B cell (primary cell): Measurements from ENCODE around the gene PSMD12.

Experiments used
- EZH2 ChIP-seq: IDR thresholded peaks from 2 replicates; pipeline ENCODE4 v1.6.1; 2012; ENCODE audit warnings: borderline replicate concordance, low read depth, mild to moderate bottlenecking, moderate library complexity, low read length; ENCODE audit not compliant: insufficient read depth, poor library complexity, severe bottlenecking
- TF ChIP-seq, protein P1 (sequence below): fragments of 200-600 bp; IDR thresholded peaks from one replicate; pipeline ENCODE4 v1.8.0; 2022; ENCODE audit warnings: antibody characterized with exemption, mild to moderate bottlenecking

DNA sequence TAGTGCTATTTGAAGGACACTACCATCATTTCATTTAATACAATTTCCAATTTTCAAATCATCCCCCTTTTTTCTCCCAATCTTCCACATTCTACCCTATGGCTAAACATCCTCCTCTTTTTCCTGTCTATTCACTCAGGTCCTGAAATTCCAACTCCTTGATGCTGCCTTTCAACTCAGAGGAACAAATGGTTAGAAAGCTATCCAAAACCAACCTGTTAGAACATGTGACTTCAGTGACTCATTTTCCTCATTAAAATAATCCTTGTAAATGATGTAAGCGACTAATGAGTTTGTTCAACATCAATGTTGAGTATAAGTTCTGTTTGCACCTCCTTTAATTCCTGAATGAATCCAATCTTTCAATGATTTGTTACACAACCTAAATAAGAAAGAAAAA lies 5.5 kb downstream of the PSMD12 start:
- TF ChIP-seq, protein P1, sequence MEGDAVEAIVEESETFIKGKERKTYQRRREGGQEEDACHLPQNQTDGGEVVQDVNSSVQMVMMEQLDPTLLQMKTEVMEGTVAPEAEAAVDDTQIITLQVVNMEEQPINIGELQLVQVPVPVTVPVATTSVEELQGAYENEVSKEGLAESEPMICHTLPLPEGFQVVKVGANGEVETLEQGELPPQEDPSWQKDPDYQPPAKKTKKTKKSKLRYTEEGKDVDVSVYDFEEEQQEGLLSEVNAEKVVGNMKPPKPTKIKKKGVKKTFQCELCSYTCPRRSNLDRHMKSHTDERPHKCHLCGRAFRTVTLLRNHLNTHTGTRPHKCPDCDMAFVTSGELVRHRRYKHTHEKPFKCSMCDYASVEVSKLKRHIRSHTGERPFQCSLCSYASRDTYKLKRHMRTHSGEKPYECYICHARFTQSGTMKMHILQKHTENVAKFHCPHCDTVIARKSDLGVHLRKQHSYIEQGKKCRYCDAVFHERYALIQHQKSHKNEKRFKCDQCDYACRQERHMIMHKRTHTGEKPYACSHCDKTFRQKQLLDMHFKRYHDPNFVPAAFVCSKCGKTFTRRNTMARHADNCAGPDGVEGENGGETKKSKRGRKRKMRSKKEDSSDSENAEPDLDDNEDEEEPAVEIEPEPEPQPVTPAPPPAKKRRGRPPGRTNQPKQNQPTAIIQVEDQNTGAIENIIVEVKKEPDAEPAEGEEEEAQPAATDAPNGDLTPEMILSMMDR, result no peak
- TF ChIP-seq EZH2, result no peak
